GM12878 (cell line): ENCODE data around the gene MRPL44. TPM values are rescaled to one million over a fixed set of nuclear protein-coding genes. Genes with fewer than 3 reads are reported as not detected.

Source experiments
- ATAC-seq: fragments of 200-7000 bp; cut with Tn5 transposase; 3 replicates; pipeline ENCODE4 v1.9.1; 2020; ENCODE audit warnings: mild to moderate bottlenecking, moderate library complexity
- BruUV-seq: library from RNA; stranded (reverse); fragments of 400-500 nt; replicated peaks from 2 replicates; lab custom pipeline; 2021; lab: Mats Ljungman, UMichigan
- CTCF ChIA-PET: fragments of 300-600 bp; sonication (Branson Sonifier 250); formaldehyde crosslinking; extraction: SDS; loops from one replicate; lab custom pipeline; 2021; ENCODE audit warnings: inconsistent platforms; lab: Yijun Ruan, JAX
- POLR2A ChIA-PET: fragments of 350-600 bp; formaldehyde crosslinking; extraction: SDS; loops from one replicate; lab custom pipeline; 2021; ENCODE audit warnings: inconsistent platforms; lab: Charles Lee
- RAD21 ChIA-PET: fragments of 300-600 bp; sonication (Branson Sonifier 250); formaldehyde crosslinking; loops from one replicate; lab custom pipeline; 2023; ENCODE audit warnings: antibody characterized with exemption; ENCODE audit not compliant: unreplicated experiment; lab: Charles Lee
- SMC1A ChIA-PET: fragments of 300-600 bp; sonication (Branson Sonifier 250); formaldehyde crosslinking; loops from one replicate; lab custom pipeline; 2023; ENCODE audit not compliant: unreplicated experiment, uncharacterized antibody; lab: Charles Lee
- DNase-seq: peaks from one replicate; pipeline ENCODE4 v3.0.0-alpha.2; 2011; ENCODE audit warnings: low read depth, low spot score
- FAIRE-seq: peaks from 3 replicates; lab custom pipeline; 2011; peaks lifted over from hg19 to GRCh38; lab: Jason Lieb, UNC
- H2AFZ ChIP-seq: 2 replicates; pipeline ENCODE4 v1.6.0; 2011; ENCODE audit warnings: low read depth, low read length, control low read depth; ENCODE audit not compliant: control insufficient read depth
- H3K27ac ChIP-seq: 2 replicates; pipeline ENCODE4 v1.5.1; 2011; ENCODE audit warnings: control low read depth; ENCODE audit not compliant: control insufficient read depth, insufficient read depth
- H3K27me3 ChIP-seq, 2 experiments: replicated peaks in 1 of 2; 2 replicates each; pipeline versions ENCODE4 v1.6.0 to v1.6.1; 2011; ENCODE audit warnings: low read length in 1 of 2; ENCODE audit not compliant: control insufficient read depth in 2 of 2, insufficient read depth in 2 of 2
- H3K36me3 ChIP-seq, 2 experiments: 2 replicates each; pipeline ENCODE4 v1.5.1; 2011; ENCODE audit warnings: low read length in 1 of 2; ENCODE audit not compliant: control insufficient read depth in 2 of 2, insufficient read depth in 2 of 2
- H3K4me1 ChIP-seq: 2 replicates; pipeline ENCODE4 v1.6.1; 2011; ENCODE audit warnings: mild to moderate bottlenecking, low read length, moderate library complexity, mixed read lengths; ENCODE audit not compliant: control insufficient read depth, insufficient read depth
- H3K4me2 ChIP-seq: 2 replicates; pipeline ENCODE4 v1.6.0; 2011; ENCODE audit warnings: control low read depth; ENCODE audit not compliant: control insufficient read depth, insufficient read depth
- H3K4me3 ChIP-seq: fragments of 200-600 bp; sonication (generic); 2 replicates; pipeline ENCODE4 v1.5.1; 2016
- H3K79me2 ChIP-seq: 2 replicates; pipeline ENCODE4 v1.6.0; 2011; ENCODE audit warnings: low read length; ENCODE audit not compliant: control insufficient read depth, insufficient read depth
- H3K9ac ChIP-seq: 2 replicates; pipeline ENCODE4 v1.8.0; 2011; ENCODE audit warnings: low read length, control low read depth, mixed read lengths; ENCODE audit not compliant: control insufficient read depth, insufficient read depth
- H3K9me3 ChIP-seq: replicated peaks from 3 replicates; pipeline ENCODE4 v1.5.1; 2011; ENCODE audit warnings: mild to moderate bottlenecking, low read length; ENCODE audit not compliant: control insufficient read depth, insufficient read depth
- H4K20me1 ChIP-seq: 2 replicates; pipeline ENCODE4 v1.6.0; 2011; ENCODE audit not compliant: control insufficient read depth, insufficient read depth
- CREM ChIP-seq: IDR thresholded peaks from 2 replicates; pipeline ENCODE4 v1.6.1; 2014; ENCODE audit warnings: antibody characterized with exemption, low read depth
- JUND ChIP-seq: IDR thresholded peaks from 2 replicates; pipeline ENCODE4 v1.6.1; 2012; ENCODE audit warnings: low read depth, mild to moderate bottlenecking, low read length, improper control_type of control experiment, moderate library complexity
- SP1 ChIP-seq: IDR thresholded peaks from one replicate; pipeline ENCODE4 v1.6.1; 2011; ENCODE audit warnings: low read depth, low read length
- ZNF207 ChIP-seq: fragments of 450-650 bp; IDR thresholded peaks from 2 replicates; pipeline ENCODE4 v1.6.1; 2014; ENCODE audit warnings: antibody characterized with exemption, mild to moderate bottlenecking, borderline replicate concordance
- WGBS: methylation state at CpG from one replicate; pipeline ENCODE4 v1.1.6; 2016; ENCODE audit warnings: low lambda C conversion rate; ENCODE audit not compliant: insufficient replicate concordance, insufficient coverage; ENCODE audit errors: missing lambda C conversion rate; 5-methylcytosine and 5-hydroxymethylcytosine counted together
- in situ Hi-C: fragments of 300-500 bp; cut with MboI; formaldehyde crosslinking; loops from 9 replicates; pipeline ENCODE4 v1.14.3; 2018; ENCODE audit warnings: mixed read lengths
- intact Hi-C: fragments of 100-400 bp; cut with micrococcal nuclease; formaldehyde crosslinking; loops from one replicate; pipeline ENCODE4 v1.14.2; 2022; ENCODE audit not compliant: unreplicated experiment
- polyA plus RNA-seq, 11 experiments: library from polyadenylated mRNA; depleted of rRNA in 4 of 11; unstranded in 6 of 11; stranded (reverse) in 5 of 11; fragments of >200 nt; fragmentation: Nextera tagmentation in 4 of 11; fragmentation: Illumina TruSeq in 1 of 11; extraction: Ambion mirVana in 4 of 11; extraction: Trizol in 1 of 11; gene quantifications; 1 replicate in 1 of 11; 2 replicates in 10 of 11; pipeline versions ENCODE4 v1.2.1 to v1.2.3, GENCODE V29; 2011 to 2016; ENCODE audit warnings: inconsistent platforms in 2 of 11, missing spikeins in 2 of 11, low read depth in 1 of 11
- total RNA-seq, 4 experiments: library from RNA; depleted of rRNA in 3 of 4; stranded (reverse); fragments of >200 nt in 3 of 4; fragmentation: Illumina TruSeq in 1 of 4; extraction: Trizol in 1 of 4; gene quantifications; 2 replicates each; pipeline versions ENCODE4 v1.2.1 to v1.2.3, GENCODE V29; 2013 to 2021
- TF ChIP-seq, protein P1 (sequence below): fragments of 450-650 bp; IDR thresholded peaks from 2 replicates; pipeline ENCODE4 v1.6.1; 2014; ENCODE audit warnings: mild to moderate bottlenecking

MRPL44 gene
- total and polyA plus RNA-seq, 10 of the 15 experiments (the other 5 are each of a cell fraction or from before 2014, with no cell fraction given), result 18.3 to 44.3 (median 37.5) TPM

DNA sequence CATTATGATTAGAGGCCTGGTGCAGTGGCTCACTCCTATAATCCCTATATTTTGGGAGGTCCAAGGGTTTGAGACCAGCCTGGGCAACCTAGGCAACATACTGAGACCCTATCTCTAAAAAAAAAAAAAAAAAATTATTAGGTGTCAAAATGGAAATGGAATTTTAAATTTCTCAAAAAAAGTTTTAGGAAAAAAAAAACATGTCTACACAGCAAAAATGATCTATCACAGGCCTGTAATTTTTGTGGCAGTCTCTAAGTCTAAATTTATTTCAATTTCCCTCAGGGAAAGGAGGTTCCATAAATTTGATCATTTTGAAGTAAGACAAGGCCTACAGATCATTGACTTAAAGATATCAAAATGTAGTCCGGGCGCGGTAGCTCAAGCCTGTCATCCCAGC is 16.3 kb downstream of the MRPL44 start:
- DNase-seq (no peak), ATAC-seq (no peak), FAIRE-seq (no peak)
- no TSS peak for BruUV-seq
- Histone ChIP-seq H3K9ac (no peak overlapping the region), H2AFZ (no peak overlapping the region), H3K27ac (no peak overlapping the region), H4K20me1 (no peaks in the 10 kb centered on the region), H3K9me3 (no peaks in the 10 kb centered on the region), H3K36me3 (no peaks in the 10 kb centered on the region), H3K4me2 (no peak overlapping the region), H3K79me2 (no peaks in the 10 kb centered on the region), H3K4me3 (no peak overlapping the region), H3K4me1 (no peaks in the 10 kb centered on the region)
- WGBS, result 97% methylated on average over 3 of the region's 3 CpGs
- SMC1A ChIA-PET, result interaction anchor here (0.7 to 5.4 kb wide), 4 partner anchors 21 to 314 kb away, joined by 3 to 31 read pairs (median 4); no protein-coding TSS in a partner anchor
- POLR2A ChIA-PET, result no interaction called here
- CTCF ChIA-PET, result interaction anchor here (11.9 kb wide), 1 partner anchor 19 kb away, joined by 149 read pairs; no protein-coding TSS in a partner anchor
- in situ Hi-C loops, result no loop called here
- RAD21 ChIA-PET, result interaction anchor here (0.6 kb wide), 1 partner anchor 71 kb away, joined by 3 read pairs; no protein-coding TSS in a partner anchor
- no peak for TF ChIP-seq JUND
- TF ChIP-seq SP1, result no peak
- TF ChIP-seq CREM, result no peak
- TF ChIP-seq, protein P1, sequence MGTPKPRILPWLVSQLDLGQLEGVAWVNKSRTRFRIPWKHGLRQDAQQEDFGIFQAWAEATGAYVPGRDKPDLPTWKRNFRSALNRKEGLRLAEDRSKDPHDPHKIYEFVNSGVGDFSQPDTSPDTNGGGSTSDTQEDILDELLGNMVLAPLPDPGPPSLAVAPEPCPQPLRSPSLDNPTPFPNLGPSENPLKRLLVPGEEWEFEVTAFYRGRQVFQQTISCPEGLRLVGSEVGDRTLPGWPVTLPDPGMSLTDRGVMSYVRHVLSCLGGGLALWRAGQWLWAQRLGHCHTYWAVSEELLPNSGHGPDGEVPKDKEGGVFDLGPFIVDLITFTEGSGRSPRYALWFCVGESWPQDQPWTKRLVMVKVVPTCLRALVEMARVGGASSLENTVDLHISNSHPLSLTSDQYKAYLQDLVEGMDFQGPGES, result no peak
- TF ChIP-seq ZNF207, result no peak
- TF ChIP-seq, all 136 proteins: peak for 0
- intact Hi-C loops, result loop anchor here (5.0 to 10.0 kb wide), 3 partner anchors 394 to 801 kb away; no protein-coding TSS in a partner anchor
- no peaks in the 10 kb centered on the region for H3K27me3 ChIP-seq
